Esophagus (tissue), 2 donors: ENCODE data around the gene HRH4. TPM values are rescaled to one million over a fixed set of nuclear protein-coding genes. Genes with fewer than 3 reads are reported as not detected.

ENCODE experiments used
- H3K27ac ChIP-seq, 2 donors: one replicate each; pipeline ENCODE4 v1.5.1; 2013; ENCODE audit warnings: low read depth in 2 of 2, mild to moderate bottlenecking in 2 of 2, inconsistent platforms in 1 of 2, low read length in 1 of 2, moderate library complexity in 1 of 2
- H3K27me3 ChIP-seq, 2 donors: one replicate each; pipeline ENCODE4 v1.6.1; 2013; ENCODE audit warnings: low read length in 2 of 2, control low read depth in 1 of 2, mild to moderate bottlenecking in 1 of 2; ENCODE audit not compliant: insufficient read depth in 2 of 2, control insufficient read depth in 1 of 2
- H3K36me3 ChIP-seq, 2 donors: one replicate each; pipeline ENCODE4 v1.6.1; 2013; ENCODE audit warnings: low read length in 1 of 2; ENCODE audit not compliant: control insufficient read depth in 2 of 2, insufficient read depth in 2 of 2
- H3K4me1 ChIP-seq, 2 donors: one replicate each; pipeline ENCODE4 v1.6.1; 2013; ENCODE audit warnings: low read length in 1 of 2; ENCODE audit not compliant: control insufficient read depth in 2 of 2, insufficient read depth in 2 of 2
- H3K4me3 ChIP-seq, 2 donors: one replicate each; pipeline ENCODE4 v1.5.1; 2013; ENCODE audit warnings: low read length in 2 of 2, mild to moderate bottlenecking in 2 of 2, low read depth in 1 of 2, moderate library complexity in 1 of 2
- H3K9me3 ChIP-seq, 2 donors: one replicate each; pipeline ENCODE4 v1.6.1; 2013; ENCODE audit warnings: mild to moderate bottlenecking in 2 of 2, low read depth in 1 of 2, low read length in 1 of 2, moderate library complexity in 1 of 2; ENCODE audit not compliant: control insufficient read depth in 2 of 2, insufficient read depth in 1 of 2
- WGBS, 2 donors: extraction: QIAGEN DNeasy Blood & Tissue Kit; methylation state at CpG; one replicate each; pipeline ENCODE4 v1.1.7; 2013; 5-methylcytosine and 5-hydroxymethylcytosine counted together
- polyA plus RNA-seq, 2 donors: library from polyadenylated mRNA; stranded (reverse); fragments of 200-250 nt; gene quantifications; one replicate each; pipeline ENCODE4 v1.2.3, GENCODE V29; 2013
- donor health status: healthy with polysubstance abuse.
- donor health status: Bipolar disorder and iron deficiency.

HRH4 gene
- polyA plus RNA-seq, 2 donors: 0.01 TPM; not detected in 1

DNA sequence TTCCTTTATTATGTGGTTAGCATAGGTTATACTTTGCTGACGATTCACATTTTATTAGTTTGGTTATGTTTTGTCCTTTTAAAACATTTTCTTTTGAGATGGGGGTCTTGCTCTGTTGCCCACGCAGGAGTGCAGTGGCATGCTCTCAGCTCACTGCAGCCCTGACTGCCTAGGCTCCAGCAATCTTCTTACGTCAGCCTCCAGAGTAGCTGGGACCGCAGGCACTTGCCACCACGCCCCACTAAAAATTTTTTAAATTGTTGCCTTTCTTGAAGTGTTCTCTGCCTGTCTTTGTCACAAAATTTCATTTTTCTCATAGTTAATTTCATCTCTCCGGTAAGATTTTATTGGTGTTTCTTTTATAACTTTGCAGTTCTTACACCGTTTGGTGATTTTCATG is 18.9 kb downstream of the HRH4 start:
- Histone ChIP-seq H3K4me1 (no peaks in the 10 kb centered on the region), H3K9me3 (no peaks in the 10 kb centered on the region)
- 86 to 88% methylated on average over 7 of the region's 7 CpGs for WGBS, 2 donors

DNA sequence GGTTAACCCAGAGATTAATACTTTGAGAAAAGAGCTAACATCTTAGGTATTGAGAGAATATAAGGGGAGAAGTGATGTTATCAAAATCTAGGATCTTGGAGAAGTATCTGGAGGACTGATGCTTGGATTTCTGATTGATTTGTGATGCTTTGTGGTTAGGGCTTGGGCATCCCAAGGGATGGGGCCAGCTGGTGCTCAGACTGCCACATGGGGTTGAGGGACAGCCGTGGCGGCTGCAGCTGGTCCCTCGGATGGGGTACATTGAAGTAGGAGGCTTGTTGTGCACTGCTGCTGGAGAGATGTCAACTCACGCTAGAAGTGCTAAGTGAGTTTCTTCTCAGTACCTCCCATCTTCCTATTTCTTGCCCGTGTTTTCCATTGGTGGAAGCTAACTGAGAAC is 22.4 kb downstream of the HRH4 start:
- Histone ChIP-seq H3K36me3 (no peaks in the 10 kb centered on the region), H3K27ac (no peak overlapping the region), H3K9me3 (no peaks in the 10 kb centered on the region), H3K27me3 (no peaks in the 10 kb centered on the region), H3K4me3 (no peak overlapping the region), H3K4me1 (no peaks in the 10 kb centered on the region)
- 89 to 96% methylated on average over 5 of the region's 5 CpGs for WGBS, 2 donors

More for the DNA sequence above, 18.9 kb downstream of the HRH4 start:
- Histone ChIP-seq H3K27ac (no peak overlapping the region), H3K27me3 (no peaks in the 10 kb centered on the region), H3K36me3 (no peaks in the 10 kb centered on the region), H3K4me3 (no peak overlapping the region)

DNA sequence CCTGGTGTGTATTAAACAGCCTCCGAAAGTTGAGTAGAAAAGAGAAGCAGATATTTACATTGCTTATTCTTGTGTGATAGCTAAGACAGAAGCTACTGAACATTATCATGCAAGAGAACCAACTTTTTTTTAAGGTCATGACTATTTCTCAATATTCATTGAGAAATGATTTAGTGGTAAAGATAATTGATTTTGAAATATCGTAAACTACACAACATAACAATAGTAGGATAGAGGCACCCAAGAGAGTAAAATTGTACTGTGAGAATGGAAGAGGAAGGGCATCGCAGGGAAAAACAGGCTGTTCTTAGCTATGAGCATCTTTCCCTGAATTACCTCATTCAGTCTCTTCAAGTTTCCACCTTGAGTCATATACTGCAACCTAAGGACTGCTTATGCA is 25.2 kb downstream of the HRH4 start:
- Histone ChIP-seq H3K4me1 (no peaks in the 10 kb centered on the region), H3K27ac (no peak overlapping the region), H3K9me3 (peaks cover 0 to 2% of the 10 kb centered on the region in 2 donors), H3K27me3 (no peaks in the 10 kb centered on the region), H3K4me3 (no peak overlapping the region), H3K36me3 (no peaks in the 10 kb centered on the region)
- 91 to 96% methylated on average over 3 of the region's 3 CpGs for WGBS, 2 donors

DNA sequence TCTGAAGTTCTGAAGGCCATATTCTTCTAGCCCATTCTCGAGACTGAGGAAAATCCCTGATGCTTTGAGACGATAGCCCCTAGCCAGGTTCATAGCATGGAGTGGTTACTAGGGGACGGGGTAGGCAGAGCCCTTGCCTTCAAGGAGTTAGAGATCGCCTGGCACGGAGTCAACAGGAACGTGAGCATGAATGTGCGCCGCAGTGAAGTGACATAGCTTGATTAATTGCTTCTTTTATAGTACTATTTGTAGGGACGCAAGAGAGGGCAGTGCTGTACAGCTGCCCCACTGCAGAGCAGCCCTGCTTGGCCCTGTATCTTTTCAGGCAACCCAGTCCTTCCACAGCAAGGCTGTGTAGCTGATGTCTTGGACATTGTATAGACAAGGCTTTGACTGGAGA is 26.2 kb downstream of the HRH4 start:
- no peaks in the 10 kb centered on the region for H3K27me3 ChIP-seq
- H3K36me3 ChIP-seq: no peaks in the 10 kb centered on the region
- H3K9me3 ChIP-seq: peaks cover 0 to 2% of the 10 kb centered on the region in 2 donors
- H3K4me3 ChIP-seq: no peak overlapping the region
- WGBS, 2 donors: 47 to 54% methylated on average over 9 of the region's 9 CpGs
- H3K27ac ChIP-seq: no peak overlapping the region
- no peaks in the 10 kb centered on the region for H3K4me1 ChIP-seq

DNA sequence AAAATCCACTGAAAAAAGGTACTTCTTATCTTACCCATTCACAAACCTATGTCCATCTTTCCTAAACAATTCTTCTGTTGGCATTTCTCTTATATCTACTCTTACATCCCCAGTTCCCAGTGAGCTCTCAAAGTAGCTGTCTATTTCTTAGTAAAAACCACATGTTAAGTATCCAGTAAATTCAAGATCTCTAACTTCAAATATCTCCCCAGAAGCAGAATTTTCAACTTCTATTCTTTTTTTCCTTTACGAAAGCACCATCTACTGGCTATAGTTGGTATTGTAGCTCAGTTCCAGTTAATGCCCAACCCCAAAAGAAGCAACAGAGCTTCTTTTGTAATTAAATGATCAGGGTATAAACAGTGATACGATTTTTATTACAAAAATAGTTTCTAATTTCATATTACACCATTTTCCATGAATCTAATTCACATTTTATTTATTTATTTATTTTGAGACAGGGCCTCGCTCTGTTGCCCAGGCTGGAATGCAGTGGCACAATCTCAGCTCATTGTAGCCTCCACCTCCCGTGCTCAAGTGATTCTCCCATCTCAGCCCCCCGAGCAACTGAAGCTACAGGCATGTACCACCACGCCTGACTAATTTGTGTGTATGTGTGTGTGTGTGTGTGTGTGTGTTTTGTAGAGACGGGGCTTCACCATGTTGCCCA is 28.5 kb downstream of the HRH4 start:
- Histone ChIP-seq H3K9me3 (peaks cover 0 to 2% of the 10 kb centered on the region in 2 donors), H3K36me3 (no peaks in the 10 kb centered on the region), H3K27ac (no peak overlapping the region), H3K4me3 (no peak overlapping the region), H3K27me3 (no peaks in the 10 kb centered on the region), H3K4me1 (no peaks in the 10 kb centered on the region)
- WGBS, 2 donors: 40 to 42% methylated on average over 7 of the region's 7 CpGs

DNA sequence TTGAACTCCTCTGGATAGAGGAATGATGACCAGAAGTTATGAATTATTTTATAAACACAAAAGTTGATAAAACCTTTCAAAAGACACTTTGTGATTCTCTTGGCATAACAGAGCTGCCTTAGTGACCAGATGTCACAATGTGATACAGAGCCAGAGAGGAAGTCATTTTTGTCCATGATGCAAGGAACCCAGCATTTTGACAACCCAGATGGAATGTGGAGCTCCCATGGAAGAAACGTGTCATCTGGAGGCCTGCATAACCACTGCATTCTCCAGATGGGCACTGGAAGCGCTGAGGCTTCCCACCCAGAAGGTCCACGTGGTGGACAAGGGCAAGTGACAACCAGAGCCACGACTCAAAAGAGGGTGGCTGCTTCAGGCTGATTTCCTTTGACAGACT is 30.1 kb downstream of the HRH4 start:
- Histone ChIP-seq H3K4me3 (no peak overlapping the region), H3K9me3 (peaks cover 0 to 2% of the 10 kb centered on the region in 2 donors), H3K27ac (no peak overlapping the region), H3K27me3 (no peaks in the 10 kb centered on the region), H3K4me1 (no peaks in the 10 kb centered on the region), H3K36me3 (no peaks in the 10 kb centered on the region)
- WGBS, 2 donors: 47 to 51% methylated on average over 4 of the region's 4 CpGs

DNA sequence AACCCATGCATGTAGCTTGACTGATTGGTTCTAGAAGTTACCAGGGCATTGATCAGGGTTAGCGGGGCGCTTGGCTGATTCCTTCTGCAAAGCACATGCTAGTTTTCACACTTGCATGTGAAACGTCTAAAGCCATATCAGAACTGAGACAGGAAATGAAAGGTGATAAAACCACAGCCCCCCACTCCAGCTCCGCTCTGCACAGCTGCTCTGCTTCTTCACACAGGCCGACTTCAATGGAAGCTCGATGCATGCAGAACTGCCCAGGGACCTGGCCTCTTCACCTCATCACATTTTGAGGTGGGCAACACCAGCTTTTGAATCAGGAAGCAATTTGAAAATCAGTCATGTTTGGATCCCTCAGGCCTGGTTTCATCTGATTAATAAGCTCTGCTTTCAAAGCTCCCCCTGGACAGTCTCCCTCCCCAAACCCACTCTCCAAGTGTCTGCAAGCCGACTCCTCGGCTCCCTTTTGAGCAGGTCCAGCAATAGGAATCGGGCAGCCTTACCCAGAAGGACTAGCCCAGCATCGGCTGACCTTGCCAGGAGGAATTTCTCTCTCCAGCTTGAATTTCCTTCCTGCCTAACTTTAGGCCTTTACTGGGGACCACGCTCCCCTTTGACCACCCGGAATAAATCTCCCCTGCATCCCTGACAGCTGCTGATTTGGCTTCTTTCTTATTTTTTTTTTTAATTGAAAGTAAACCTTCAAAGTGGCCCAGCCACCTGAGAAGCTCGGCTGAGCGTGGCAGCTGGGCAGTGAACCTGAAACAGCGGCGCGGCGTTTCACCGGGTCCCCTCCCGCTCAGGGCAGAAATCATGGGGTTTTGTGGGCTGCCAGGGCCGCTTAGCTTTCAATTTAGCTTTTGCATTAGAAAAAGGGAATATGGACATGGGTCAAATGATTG is 31.7 kb downstream of the HRH4 start:
- 77 to 81% methylated on average over 21 of the region's 21 CpGs for WGBS, 2 donors
- Histone ChIP-seq H3K4me3 (no peak overlapping the region), H3K4me1 (no peaks in the 10 kb centered on the region), H3K27me3 (no peaks in the 10 kb centered on the region), H3K27ac (no peak overlapping the region), H3K9me3 (peaks cover 0 to 2% of the 10 kb centered on the region in 2 donors), H3K36me3 (no peaks in the 10 kb centered on the region)

DNA sequence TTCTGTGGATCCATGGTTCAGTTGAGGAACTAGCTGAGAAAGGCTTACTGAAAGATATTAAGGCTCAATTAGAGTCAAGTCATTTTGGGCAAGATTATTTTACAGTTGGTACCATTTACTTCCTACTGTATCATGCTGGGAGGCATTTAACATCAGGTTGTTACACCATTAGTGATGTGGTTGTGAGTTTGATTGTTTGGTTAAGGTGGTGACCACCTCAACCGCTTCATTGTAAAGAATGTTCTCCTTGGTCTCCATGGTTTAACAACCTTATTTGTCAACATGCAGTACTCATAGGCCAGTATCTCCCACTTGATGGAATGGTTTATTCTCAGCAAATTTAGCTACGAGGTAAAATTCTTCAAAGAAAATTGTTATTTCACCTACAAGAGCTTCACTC is 34.1 kb downstream of the HRH4 start:
- no peak overlapping the region for H3K27ac ChIP-seq
- no peaks in the 10 kb centered on the region for H3K9me3 ChIP-seq
- H3K27me3 ChIP-seq: no peaks in the 10 kb centered on the region
- WGBS, 2 donors: 85 to 92% methylated on average over 2 of the region's 2 CpGs
- peaks cover 0 to 2% of the 10 kb centered on the region in 2 donors for H3K4me1 ChIP-seq
- H3K36me3 ChIP-seq: no peaks in the 10 kb centered on the region
- H3K4me3 ChIP-seq: no peak overlapping the region

DNA sequence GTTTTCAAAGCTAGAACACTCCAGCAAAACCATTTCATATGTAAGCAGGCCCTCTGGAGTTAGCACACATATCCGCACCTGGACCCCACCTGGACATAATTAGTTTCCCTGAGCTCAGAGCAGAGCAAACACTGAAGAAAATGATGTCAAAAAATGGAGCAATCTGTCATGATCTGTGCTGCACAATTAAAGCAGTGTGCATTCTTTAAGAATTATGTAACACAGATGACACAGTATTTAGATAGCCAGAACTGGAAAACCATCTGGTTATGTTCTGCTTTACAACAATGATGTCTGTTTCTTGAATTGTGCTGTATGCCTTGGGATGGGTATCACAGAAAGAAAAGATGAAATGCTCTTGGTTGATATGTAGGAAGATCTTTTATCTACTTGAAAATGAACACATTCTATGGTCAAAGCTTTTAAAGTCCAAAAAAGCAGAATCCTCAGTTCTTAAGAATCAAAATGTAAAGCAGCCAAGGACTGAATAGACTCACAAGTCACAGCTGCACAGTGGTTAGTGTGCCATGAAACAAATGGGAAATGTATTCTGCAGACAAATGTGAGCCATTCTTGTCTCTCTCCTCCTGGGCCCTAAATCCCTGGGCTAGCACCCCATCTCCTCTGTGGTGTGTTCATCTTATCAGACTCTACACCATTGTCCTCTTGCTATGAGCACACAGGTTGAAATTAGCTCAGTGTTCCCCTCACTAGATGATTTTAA is 36.8 kb downstream of the HRH4 start:
- WGBS, 2 donors: 76 to 79% methylated on average over 1 of the region's 1 CpG
- Histone ChIP-seq H3K4me1 (peaks cover 0 to 2% of the 10 kb centered on the region in 2 donors), H3K4me3 (no peak overlapping the region), H3K9me3 (no peaks in the 10 kb centered on the region), H3K27me3 (no peaks in the 10 kb centered on the region), H3K36me3 (no peaks in the 10 kb centered on the region), H3K27ac (no peak overlapping the region)
